Lower leg skin (tissue), 4 donors: Measurements from ENCODE around the gene PNLDC1. TPM values are rescaled to one million over a fixed set of nuclear protein-coding genes. Genes with fewer than 3 reads are reported as not detected.

ENCODE experiments used
- DNase-seq, 2 donors: peaks; one replicate each; pipeline ENCODE4 v3.0.0-alpha.2; 2019; ENCODE audit warnings: low spot score in 2 of 2
- H3K4me3 ChIP-seq: fragments of 200-600 bp; sonication (generic); 2 replicates; pipeline ENCODE4 v1.5.1; 2017; ENCODE audit warnings: mild to moderate bottlenecking, low read depth; ENCODE audit not compliant: poor library complexity, severe bottlenecking
- CTCF ChIP-seq, 3 donors: fragments of 450-650 bp; IDR thresholded peaks; one replicate each; pipeline ENCODE4 v1.5.1; 2016; ENCODE audit warnings: antibody characterized with exemption in 3 of 3, mild to moderate bottlenecking in 3 of 3, moderate library complexity in 2 of 3
- POLR2A ChIP-seq, 2 donors: fragments of 450-650 bp; IDR thresholded peaks; one replicate each; pipeline ENCODE4 v1.6.1; 2016 to 2017; ENCODE audit warnings: antibody characterized with exemption in 2 of 2, mild to moderate bottlenecking in 1 of 2, moderate library complexity in 1 of 2
- WGBS, 2 donors: methylation state at CpG; one replicate each; pipeline ENCODE4 v1.1.5; 2018; 5-methylcytosine and 5-hydroxymethylcytosine counted together
- intact Hi-C: fragments of 100-400 bp; cut with DNase I; formaldehyde crosslinking; loops from one replicate; pipeline ENCODE4 v1.15.0; 2023; ENCODE audit warnings: low total_unique reads
- total RNA-seq, 4 donors: library from RNA; depleted of rRNA; stranded (reverse); fragments of >200 nt; gene quantifications; one replicate each; pipeline ENCODE4 v1.1.0, GENCODE V29; 2016

Gene PNLDC1
- total RNA-seq, 4 donors from 2014 or later = 0.51 to 2.5 (median 1.0) TPM

- no peak for TF ChIP-seq CTCF (IDR thresholded peaks at IDR 0.05)
- no peak for TF ChIP-seq POLR2A (IDR thresholded peaks at IDR 0.05)
- no peak for DNase-seq
- intact Hi-C loops = no loop called here
- WGBS, 2 donors = 68 to 72% methylated on average over 11 of the region's 11 CpGs
- H3K4me3 ChIP-seq = no peak overlapping the region
Measured at GRCh38 chr6:159830501-159831372, 30.7 kb downstream of the PNLDC1 start.

- TF ChIP-seq POLR2A (IDR thresholded peaks at IDR 0.05) (no peak), CTCF (IDR thresholded peaks at IDR 0.05) (no peak)
- no peak overlapping the region for H3K4me3 ChIP-seq
- intact Hi-C loops = no loop called here
- no peak for DNase-seq
- WGBS, 2 donors = 67 to 81% methylated on average over 4 of the region's 4 CpGs
Measured at GRCh38 chr6:159831373-159831679, 31.2 kb downstream of the PNLDC1 start.

DNA sequence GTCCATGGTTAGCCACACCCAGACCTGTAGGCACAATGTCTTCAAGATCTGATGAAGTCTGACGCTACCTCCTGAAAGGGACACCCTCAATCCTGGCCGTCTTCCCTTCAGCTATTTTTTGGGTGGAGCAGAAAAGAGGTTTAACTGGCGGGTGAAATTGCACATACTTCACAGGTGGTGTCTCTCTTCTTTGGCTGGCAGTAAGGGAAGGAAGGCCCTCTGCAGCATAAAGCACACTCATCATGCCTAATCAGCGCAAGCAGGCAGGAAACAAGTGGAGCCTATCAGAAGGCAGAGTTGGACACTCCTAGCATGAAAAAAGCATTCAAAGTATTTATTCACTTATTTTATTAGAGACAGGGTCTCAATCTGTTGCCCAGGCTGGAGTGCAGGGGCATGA lies 32.9 kb downstream of the PNLDC1 start:
- intact Hi-C loops = no loop called here
- no peak for TF ChIP-seq CTCF (IDR thresholded peaks at IDR 0.05)
- no peak for TF ChIP-seq POLR2A (IDR thresholded peaks at IDR 0.05)

GRCh38 chr6:159833556-159833955 lies 33.5 kb downstream of the PNLDC1 start:
- H3K4me3 ChIP-seq = no peak overlapping the region
- TF ChIP-seq CTCF (IDR thresholded peaks at IDR 0.05) = no peak
- intact Hi-C loops = no loop called here
- 70 to 79% methylated on average over 2 of the region's 2 CpGs for WGBS, 2 donors
- DNase-seq = no peak

More for the DNA sequence above, 32.9 kb downstream of the PNLDC1 start:
- WGBS, 2 donors = 43% methylated on average over 4 of the region's 4 CpGs
- peak in 1 of 2 donors; percentile 50 for DNase-seq
- no peak overlapping the region for H3K4me3 ChIP-seq

DNA sequence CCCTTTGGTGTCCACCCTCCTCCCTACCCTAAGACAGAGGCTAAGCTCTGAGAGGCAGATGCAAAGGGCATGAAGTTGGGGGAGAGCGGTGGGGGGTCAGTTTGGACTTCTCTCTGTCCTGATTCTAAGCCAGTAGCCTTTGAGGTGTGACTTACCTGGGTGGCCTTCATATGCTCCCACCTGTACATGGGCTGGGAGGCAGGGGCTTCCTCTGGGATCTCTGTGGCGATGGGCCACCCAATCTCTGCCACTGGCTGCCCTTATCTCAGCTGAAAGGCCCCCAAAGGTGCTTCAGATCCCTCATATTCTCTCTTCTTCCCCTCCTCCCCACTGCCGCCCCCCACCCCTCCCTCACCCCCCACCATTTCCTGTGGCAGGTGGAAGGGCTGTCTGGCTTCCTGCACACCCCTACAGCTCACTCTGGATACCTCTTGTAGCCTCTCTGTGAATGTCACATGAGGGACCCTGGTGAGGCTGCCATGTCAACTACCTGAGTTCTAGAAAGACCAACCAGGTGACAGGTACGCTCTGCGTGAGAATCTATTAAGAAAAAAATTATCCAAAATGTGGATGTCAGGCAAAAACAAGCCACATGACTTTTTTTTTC lies 34.0 kb downstream of the PNLDC1 start:
- intact Hi-C loops = no loop called here
- no peak for TF ChIP-seq CTCF (IDR thresholded peaks at IDR 0.05)
- WGBS, 2 donors = 91 to 96% methylated on average over 5 of the region's 5 CpGs
- no peak overlapping the region for H3K4me3 ChIP-seq
- peak in 1 of 2 donors; percentile 25 for DNase-seq
